NB4 (cell line): ENCODE results near the gene TSPAN18.

Experiments used
- POLR2A ChIP-seq: IDR thresholded peaks from 2 replicates; pipeline ENCODE4 v1.6.1; 2011; ENCODE audit warnings: mild to moderate bottlenecking; ENCODE audit not compliant: insufficient read length; ENCODE audit errors: extremely low read depth
- TF ChIP-seq, protein P1 (sequence below): IDR thresholded peaks from one replicate; pipeline ENCODE4 v1.5.1; 2012; ENCODE audit warnings: low read depth, low read length
- TF ChIP-seq, protein P2 (sequence below): IDR thresholded peaks from 2 replicates; pipeline ENCODE4 v1.6.1; 2011; ENCODE audit warnings: low read depth, low read length

DNA sequence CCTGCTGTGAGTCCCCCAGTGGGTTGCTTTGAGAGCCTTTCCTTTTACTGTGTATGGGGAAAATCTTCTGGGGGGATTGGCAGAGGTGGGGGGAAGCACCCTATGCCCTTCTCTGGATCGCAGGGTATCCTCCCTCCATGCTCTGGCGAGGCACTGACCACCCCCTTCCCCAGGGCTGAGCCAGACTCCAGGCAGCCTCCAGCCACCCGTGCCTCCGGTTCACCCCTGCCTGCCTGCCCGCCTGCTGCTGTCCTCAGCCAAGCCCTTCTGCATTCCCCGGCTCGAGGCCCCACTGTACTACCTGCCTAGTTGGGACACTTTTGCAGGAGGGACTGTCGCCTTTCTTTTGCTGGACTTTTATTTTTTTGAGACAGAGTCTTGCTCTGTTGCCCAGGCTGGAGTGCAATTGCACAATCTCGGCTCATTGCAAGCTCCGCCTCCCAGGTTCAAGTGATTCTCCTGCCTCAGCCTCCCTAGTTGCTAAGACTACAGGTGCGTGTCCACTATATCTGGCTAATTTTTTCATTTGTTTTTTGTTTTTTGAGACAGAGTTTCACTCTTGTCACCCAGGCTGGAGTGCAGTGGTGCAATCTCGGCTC, 247.7 kb downstream of the TSPAN18 start:
- TF ChIP-seq, protein P1, sequence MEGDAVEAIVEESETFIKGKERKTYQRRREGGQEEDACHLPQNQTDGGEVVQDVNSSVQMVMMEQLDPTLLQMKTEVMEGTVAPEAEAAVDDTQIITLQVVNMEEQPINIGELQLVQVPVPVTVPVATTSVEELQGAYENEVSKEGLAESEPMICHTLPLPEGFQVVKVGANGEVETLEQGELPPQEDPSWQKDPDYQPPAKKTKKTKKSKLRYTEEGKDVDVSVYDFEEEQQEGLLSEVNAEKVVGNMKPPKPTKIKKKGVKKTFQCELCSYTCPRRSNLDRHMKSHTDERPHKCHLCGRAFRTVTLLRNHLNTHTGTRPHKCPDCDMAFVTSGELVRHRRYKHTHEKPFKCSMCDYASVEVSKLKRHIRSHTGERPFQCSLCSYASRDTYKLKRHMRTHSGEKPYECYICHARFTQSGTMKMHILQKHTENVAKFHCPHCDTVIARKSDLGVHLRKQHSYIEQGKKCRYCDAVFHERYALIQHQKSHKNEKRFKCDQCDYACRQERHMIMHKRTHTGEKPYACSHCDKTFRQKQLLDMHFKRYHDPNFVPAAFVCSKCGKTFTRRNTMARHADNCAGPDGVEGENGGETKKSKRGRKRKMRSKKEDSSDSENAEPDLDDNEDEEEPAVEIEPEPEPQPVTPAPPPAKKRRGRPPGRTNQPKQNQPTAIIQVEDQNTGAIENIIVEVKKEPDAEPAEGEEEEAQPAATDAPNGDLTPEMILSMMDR: no peak
- TF ChIP-seq POLR2A: no peak
- TF ChIP-seq, protein P2, sequence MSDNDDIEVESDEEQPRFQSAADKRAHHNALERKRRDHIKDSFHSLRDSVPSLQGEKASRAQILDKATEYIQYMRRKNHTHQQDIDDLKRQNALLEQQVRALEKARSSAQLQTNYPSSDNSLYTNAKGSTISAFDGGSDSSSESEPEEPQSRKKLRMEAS: no peak
